ENCODE data around the gene BTF3L4.
"Not testable (repeated sequence)": the region's sequence is repeated elsewhere in the genome, so short reads cannot be mapped to it uniquely, and the experiment has no call there.

The BTF3L4 gene

DNA sequence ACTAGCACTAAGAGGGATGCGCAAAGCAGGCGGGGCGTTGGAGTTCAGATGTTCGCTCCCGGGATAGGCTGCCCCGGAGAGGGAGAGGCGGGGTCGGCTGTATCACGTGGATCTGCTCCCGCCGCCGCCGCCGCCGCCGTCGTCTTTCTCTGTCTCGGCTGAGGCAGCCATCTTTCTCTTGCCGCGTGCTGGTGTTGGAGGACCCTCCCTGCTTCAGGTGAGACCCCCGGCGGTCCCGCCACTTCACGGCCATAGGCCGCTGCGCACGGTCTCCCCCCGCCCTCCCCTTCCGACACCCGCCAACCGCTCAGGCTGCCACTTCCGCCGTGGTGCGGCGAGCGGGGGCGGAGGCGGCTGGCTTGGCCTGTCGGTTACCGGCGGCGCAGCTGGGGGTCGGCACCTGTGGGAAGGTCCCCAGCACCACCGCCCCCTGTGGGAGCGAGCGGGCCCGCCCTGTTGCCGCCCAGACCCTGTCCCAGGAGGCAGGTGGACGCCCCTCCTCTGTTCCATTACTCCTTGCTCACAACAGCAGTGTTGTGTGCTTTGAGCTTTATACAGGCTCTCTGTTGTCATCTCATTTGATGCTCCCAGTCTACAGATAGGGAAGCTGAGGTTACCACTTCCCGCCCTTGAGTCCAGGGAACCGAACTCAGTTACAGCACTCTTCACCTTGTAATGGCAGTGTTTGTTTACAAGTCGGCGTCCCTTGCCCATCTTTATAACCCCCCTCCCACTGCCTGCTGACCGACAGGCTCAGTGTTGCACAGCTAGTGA, at the start of gene BTF3L4:
Gene BTF3L4, plus strand, starts transcription at position 133 of the 774 bp plus-strand sequence. CDS start 3,553 bp downstream, outside the sequence.
- peak; percentile 84 for DNase-seq (ENCODE audit: low read depth, low spot score)

DNA sequence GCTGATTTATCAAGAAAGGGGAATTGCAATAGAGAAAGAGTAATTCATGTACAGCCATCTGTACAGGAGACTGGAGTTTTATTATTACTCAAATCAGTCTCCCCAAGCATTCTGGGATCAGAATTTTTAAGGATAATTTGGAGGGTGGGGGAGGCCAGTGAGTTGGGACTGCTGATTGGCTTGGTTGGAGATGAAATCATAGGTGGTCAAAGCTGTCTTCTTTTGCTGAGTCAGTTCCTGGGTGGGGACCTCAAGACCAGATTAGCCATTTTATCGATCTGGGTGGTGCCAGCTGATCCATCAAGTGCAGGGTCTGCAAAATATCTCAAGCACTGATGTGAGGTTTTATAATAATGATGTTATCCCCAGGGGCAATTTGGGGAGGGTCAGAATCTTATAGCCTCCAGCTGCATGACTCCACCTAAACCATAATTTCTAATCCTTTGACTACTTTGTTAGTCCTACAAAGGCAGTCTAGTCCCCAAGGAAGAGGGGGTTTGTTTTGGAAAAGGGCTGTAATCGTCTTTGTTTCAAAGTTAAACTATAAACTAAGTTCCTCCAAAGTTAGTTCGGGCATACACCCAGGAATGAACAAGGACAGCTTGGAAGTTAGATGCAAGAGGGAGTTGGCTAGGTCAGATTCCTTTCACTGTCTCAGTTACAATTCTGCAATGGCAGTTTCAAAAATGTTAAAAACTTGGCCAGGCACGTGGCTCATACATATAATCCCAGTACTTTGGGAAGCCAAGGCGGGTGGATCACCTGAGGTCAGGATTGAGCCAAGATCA, 48.7 kb upstream of the BTF3L4 start:
- no peak for DNase-seq (ENCODE audit: low read depth, low spot score)

DNA sequence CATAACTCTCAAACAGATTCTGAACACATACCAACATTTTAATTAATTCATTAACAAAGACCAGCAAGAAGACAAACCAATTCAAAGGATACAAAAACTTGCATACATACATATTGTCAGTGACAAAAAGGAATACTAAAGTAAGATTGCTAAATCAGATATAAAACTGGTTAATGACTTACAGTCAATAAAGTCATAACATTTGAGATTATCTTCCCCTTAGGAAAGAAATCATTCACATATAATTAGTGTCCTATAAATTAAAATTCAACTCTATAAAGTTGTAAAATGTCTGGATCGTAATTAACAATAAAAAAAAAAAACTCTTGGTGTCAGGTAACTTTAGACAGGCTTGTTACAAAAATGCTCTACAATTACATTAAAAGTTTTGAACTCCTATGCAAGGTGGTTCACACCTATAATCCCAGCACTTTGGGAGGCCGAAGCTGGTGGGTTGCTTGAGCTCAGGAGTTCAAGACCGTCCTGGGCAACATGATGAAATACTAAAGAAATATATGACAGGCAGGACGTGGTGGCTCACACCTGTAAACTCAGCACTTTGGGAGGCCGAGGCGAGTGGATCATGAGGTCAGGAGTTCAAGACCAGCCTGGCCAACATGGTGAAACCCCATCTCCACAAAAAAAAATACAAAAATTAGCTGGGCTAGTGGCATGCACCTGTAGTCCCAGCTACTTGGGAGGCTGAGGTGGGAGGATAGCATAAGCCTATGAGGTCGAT, 47.9 kb upstream of the BTF3L4 start:
- DNase-seq (ENCODE audit: low read depth, low spot score): no peak

DNA sequence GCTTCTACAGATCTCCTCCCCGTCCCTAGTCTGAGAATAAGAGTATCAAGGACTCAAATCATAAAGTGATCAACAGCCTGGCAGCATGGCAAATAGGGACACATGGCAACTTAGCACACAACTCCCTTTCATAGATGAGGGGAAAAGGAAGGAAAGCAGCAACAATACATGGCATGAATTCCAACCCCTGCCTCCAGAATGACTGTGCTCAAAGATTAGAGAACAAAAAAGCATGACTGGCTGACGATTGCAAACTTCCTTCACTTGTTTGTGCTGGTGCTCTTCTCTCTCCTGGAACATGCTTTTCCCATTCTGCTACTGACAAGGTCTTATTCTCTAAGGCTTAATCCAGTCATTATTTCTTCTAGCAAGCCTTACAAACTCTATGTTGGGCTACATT, 34.0 kb upstream of the BTF3L4 start:
- DNase-seq (ENCODE audit: low read depth, low spot score): no peak

DNA sequence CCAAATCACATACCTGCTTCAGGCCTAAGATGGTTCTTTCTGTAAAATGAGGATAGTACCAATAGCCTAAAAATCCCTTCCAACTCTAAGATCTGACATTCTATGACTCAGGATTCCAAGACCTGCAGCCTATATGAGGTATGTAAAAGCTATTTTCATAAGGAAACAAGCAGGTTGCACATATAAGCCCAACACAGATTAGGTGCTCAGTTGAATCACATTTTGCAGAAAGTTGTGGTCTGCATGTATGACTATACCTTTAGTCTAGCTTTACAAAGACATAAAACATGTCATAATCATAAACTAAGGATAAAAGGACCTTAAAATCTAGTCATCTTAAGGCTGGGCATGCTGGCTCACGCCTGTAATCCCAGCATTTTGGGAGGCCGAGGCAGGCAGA, 29.8 kb upstream of the BTF3L4 start:
- DNase-seq (ENCODE audit: low read depth, low spot score): no peak

DNA sequence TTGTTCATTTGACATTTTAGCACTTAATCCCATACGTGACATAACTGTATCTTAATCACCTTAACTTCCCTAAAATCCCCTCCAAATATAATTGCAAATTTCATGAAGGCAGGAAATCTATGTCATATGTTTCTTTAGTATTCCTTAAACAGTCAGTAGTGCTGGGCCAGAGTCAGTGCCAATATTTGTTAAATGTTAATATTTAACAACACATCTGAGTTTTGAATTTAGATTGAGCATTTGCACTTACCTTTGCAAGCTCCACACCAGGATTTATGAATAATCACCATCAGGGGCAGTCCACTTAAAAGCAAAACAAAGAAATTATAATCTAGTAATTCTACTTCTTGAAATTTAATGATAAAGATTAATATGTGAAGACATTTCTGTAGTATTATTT, 27.8 kb upstream of the BTF3L4 start:
- DNase-seq (ENCODE audit: low read depth, low spot score): no peak

DNA sequence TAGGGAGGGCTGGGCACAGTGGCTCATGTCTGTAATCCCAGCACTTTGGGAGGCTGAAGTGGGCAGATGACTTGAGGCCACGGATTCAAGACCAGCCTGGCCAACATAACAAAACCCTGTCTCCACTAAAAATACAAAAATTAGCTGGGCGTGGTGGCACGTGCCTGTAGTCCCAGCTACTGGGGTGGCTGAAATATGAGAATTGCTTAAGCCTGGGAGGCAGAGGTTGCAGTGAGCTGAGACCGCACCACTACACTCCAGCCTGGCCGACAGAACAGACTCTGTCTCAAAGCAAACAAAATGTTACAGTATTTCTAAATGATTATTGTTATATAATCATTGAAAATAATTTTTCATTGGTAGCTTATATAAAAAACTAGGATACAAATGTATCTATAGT, 27.3 kb upstream of the BTF3L4 start:
- not testable (repeated sequence) for DNase-seq (ENCODE audit: low read depth, low spot score)

DNA sequence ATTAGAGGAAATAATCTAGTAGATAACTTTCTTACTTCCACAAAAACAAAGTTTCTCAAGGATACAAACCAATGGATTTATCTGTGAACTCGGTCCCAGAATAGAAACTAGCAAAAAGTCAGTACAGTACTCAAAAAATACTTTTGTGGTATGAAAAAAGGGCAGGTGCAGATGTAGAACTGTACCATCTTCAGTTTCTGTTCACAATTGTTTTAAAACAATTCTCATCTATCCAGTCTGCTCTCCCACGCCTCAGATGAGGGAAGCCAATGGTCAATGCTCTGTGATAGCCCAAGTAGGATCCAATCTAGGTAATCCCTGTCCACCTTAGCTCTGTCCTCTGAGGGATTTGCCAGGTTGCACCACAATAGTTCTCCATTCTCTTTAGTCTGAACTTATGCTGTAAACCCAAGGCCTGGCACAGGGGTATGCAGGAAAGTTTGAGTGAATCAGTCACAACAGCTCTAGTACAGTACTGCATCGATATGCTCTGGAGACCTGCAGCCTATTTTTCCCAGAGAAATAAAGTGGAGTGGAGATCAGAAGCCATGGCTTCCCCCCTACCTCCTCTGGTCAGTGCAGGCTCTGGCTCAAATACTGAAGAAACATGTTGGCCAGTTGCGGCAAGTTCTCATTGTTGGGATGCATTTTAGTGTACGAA, 23.8 kb upstream of the BTF3L4 start:
- no peak for DNase-seq (ENCODE audit: low read depth, low spot score)

DNA sequence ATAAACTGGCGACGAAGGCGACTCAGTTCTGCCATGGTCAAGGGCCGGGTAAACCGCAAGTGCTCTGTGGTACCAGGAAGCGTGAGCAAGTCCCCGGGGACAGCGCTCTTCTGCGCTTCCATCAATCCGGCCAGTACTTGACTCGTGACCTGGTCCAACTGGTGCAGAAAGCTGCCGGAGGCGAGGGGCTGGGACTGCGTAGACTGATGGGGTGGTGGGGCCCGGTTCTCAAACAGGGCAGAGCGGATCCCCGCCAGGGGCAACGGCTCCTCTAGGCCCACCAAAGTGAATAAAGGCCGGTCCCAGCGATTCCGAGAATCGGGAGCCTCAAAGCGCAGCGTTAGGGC, 23.3 kb upstream of the BTF3L4 start:
- DNase-seq (ENCODE audit: low read depth, low spot score): no peak

DNA sequence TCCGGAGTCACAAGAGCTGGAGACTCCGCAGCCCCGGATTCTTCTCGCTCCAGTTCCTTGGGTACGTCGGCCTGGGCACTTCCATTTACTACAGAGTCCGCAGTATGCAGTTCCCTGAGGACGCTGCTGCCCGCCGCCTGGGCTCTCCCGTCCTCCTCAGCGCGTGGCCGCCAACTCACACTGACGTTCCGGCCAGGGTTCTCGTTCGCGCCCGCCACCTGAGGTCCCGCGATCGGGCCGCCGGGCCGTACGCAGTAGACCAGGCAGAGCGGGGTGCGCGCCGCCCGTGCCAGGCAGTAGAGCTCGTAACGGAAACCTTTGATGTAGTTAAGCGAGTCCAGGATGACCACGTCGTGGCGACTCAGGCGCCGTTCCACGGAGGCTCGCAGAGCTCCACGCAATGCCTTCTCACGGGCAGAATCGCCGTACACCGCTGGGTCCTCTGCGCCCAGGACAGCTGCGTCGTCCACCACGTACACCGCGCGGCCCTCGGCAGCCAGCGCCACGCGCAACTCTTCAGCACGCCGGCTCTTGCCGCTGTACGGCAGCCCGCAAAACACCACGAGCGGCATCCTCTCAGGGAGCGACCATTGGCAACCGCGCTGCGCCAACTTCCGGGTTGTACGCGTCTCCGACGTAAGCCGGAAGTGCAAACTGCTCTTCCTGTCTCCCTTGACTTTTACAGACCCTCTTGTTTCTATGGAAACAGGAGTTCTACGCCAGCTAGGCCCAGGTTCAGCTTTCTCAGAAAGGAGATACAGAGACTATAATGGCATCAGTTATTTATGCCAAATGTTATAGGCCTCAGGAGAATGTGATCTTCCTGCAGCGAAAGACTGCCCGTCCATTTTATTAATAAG, 22.7 kb upstream of the BTF3L4 start, which contains the start of gene KTI12:
Gene KTI12, minus strand, starts transcription at position 621 of the 860 bp plus-strand sequence. Its CDS starts 49 bp downstream, at position 572.
- peak; percentile 75 for DNase-seq (ENCODE audit: low read depth, low spot score)

DNA sequence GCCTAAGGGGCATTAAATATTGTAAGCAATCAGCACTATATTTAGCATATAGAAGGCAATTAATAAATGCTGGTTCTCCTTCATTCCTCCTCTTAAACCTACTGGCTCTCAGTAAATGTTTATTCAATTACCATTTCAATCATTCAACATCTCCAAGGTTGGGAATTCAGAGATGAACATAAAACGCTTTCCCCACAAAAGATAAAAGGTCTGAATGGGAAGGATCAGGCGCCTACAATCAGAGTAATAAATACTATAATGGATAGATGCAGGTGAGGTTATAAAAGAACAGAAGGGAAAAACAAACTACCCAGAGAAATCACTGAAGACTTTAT, 22.1 kb upstream of the BTF3L4 start:
- no peak for DNase-seq (ENCODE audit: low read depth, low spot score)

DNA sequence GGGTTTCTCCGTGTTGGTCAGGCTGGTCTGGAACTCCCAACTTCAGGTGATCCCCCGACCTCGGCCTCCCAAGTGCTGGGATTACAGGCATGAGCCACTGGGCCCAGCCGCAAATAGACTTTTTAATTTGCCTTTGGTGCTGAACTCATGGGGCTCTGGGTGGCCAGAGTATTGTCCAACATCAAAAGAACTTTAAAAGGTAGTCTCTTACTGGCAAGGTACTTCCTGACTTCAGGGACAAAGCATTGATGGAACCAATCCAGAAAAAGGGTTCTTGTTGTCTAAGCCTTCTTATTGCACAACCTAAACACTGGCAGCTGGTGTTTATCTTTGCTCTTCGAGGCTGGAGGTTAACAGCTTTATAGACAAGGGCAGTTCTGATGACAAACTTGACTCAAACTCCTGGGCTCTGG, 18.7 kb upstream of the BTF3L4 start:
- DNase-seq (ENCODE audit: low read depth, low spot score): no peak

DNA sequence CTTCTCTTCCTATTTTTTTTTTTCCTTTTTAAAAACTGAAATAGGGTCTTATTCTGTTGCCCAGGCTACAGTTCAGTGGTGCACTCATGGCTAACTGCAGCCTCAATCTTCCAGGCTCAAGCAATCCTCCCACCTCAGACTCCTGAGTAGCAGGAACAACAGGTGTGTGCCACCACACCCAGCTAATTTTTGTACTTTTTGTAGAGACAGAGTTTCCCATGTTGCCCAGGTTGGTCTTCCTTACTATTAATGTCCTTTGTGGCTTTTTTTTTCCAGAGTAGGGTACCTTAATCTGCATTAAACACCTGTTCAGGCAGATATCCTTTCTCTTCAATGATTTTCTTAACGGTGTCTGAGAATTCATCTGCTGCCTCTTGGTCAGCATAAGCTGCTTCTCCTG, 18.2 kb upstream of the BTF3L4 start:
- no peak for DNase-seq (ENCODE audit: low read depth, low spot score)

DNA sequence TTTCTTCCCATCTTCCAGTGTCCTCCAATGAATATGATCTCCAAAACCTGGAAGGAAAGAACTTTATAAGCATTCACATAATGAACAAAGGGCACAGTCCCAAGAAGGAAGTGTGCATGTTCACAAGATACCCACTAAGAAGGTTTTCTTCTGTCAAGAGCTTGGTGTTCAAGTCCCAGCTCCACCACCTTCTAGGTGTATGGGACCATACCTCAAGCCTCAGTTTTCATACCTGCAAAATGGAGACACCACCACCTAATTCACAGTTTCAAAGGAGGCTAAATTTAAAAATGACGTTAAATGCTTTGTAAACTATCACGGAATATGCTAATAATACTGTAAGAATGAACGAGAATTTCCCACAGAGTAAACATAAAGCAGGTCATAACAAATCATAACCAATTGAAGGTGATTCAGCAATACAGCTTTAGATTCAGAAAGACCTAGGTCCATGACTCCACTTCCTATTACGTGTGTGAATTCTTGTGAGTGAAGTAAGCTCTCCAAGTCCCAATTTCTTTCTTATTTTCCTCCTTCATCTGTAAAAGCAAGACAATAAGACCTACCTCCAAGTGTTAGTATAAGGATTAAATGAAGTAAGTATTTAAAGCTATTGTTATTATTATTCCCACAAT, 14.4 kb upstream of the BTF3L4 start:
- DNase-seq (ENCODE audit: low read depth, low spot score): no peak

DNA sequence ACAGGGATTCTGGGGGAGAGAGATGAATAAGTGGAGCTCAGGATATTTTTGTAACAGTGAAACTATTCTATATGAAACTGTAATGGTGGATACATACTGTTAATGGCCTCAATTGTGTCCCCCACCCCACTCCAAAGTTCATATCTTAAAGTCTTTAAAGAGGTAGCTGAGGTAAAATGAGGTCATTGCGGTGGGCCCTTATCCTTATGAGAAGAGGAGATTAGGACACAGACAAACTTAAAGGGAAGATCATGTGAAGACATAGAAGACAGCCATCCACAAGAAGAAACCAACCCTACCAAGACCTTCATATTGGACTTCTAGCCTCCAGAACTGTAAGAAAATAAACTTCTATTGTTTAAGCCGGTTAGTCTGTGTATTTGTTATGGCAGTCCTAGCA, 10.9 kb upstream of the BTF3L4 start:
- DNase-seq (ENCODE audit: low read depth, low spot score): no peak

DNA sequence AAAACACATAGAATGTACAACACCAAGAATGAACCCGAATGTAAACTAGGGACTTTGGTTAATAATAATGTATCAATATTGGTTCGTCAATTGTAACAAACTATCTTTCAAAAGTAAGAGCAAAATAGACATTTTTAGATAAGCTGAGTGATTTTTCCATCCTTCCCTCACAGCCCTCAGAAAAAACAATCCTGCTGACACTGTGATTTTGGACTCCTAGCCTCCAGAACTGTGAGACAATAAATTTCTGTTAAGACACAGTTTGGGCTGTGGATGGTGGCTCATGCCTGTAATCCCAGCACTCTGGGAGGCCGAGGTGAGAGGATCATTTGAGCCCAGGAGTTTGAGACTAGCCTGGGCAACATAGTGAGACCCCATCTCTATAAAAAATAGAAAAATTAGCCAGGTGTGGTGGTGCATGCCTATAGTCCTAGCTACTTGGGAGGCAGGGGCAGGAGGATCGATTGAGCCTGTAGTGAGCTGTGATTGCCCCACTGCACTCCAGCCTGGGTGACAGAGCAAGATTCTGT, 10.4 kb upstream of the BTF3L4 start:
- DNase-seq (ENCODE audit: low read depth, low spot score): not testable (repeated sequence)

DNA sequence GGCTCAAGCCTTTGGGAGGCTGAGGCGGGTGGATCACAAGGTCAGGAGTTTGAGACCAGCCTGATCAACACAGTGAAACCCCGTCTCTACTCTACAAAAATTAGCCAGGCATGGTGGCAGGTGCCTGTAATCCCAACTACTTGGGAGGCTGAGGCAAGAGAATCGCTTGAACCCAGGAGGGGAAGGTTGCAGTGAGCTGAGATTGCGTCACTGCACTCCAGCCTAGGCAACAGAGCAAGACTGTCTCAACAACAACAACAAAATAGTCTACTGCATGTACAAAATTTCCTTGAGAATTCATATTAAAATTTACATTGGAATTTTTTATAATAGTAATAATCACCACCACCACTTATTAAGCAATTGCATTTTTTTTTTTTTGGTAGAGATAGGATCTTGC, 6.8 kb upstream of the BTF3L4 start:
- not testable (repeated sequence) for DNase-seq (ENCODE audit: low read depth, low spot score)

DNA sequence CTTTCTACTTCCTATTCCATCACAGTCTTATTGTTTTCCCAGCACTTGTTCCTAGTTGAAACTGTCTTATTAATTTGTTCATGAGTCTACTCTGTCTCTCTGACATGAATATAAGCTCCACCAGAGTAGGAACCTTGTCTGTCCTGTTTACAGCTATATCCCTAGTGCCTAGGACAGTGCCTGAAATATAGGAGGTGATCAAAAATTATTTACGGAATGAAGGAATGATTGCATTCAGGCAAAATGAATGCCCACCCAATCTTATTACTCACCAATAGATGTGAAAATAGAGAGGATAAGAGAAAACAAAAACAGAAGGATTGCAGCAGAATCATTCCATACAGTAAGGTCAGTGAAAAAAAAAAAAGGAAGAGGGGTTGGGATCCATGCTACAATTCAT, 2.2 kb upstream of the BTF3L4 start:
- no peak for DNase-seq (ENCODE audit: low read depth, low spot score)

DNA sequence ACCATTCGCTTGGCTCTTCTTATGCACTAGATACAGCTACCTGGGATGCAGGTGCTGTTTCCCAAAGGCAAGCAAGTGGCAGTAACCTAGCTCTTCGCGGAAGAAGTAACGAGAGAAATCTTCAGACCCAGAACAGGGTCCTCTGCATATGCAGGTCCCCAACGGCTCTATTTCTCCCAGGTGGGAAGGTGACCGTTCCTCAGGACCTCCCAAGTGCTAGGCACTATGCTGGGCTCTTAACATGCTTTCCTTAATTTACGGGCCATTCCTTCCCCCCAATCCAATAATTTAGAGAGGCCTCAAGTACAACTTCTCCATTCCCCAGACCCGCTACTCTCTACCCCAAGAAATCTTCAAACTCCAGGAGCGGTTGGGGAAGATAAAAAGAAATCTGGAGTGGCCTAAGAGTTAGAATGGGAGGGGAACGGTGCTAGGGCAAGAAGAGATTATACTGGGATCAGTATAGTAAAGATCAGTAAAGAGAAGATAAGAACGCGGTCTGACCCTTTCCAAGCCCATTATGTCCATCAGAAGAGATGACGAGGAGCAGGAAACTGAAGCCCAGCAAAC, 1.5 kb upstream of the BTF3L4 start:
- DNase-seq (ENCODE audit: low read depth, low spot score): no peak

All from activated CD4-positive, CD25-positive, alpha-beta regulatory T cell treated with anti-CD3 and anti-CD28 coated beads, Interleukin-2, amount 50 U/mL, for 16 hours (primary cell).